Testis (tissue), 3 donors: ENCODE measurements around the gene HHLA2. TPM values are rescaled to one million over a fixed set of nuclear protein-coding genes. Genes with fewer than 3 reads are reported as not detected.

Source experiments
- DNase-seq: peaks from one replicate; pipeline ENCODE4 v3.0.0-alpha.2; 2019
- H3K27ac ChIP-seq, 2 donors: fragments of 200-600 bp; sonication (generic); one replicate each; pipeline ENCODE4 v1.5.1; 2019
- H3K27me3 ChIP-seq: fragments of 200-600 bp; sonication (generic); one replicate; pipeline ENCODE4 v1.5.1; 2019
- H3K36me3 ChIP-seq: fragments of 200-600 bp; sonication (generic); one replicate; pipeline ENCODE4 v1.5.1; 2017; ENCODE audit warnings: low read depth; ENCODE audit errors: missing control alignments
- H3K4me1 ChIP-seq: fragments of 200-600 bp; sonication (generic); one replicate; pipeline ENCODE4 v1.5.1; 2019
- H3K4me3 ChIP-seq, 2 donors: fragments of 200-600 bp; sonication (generic); one replicate each; pipeline ENCODE4 v1.5.1; 2017 to 2019
- H3K9me3 ChIP-seq: fragments of 200-600 bp; sonication (generic); one replicate; pipeline ENCODE4 v1.5.1; 2017
- CTCF ChIP-seq, 3 experiments: fragments of 450-650 bp in 2 of 3; fragments of 200-600 bp in 1 of 3; sonication (generic) in 1 of 3; IDR thresholded peaks; one replicate each; pipeline ENCODE4 v1.5.1; 2016 to 2019; ENCODE audit warnings: antibody characterized with exemption in 3 of 3, mild to moderate bottlenecking in 2 of 3, moderate library complexity in 1 of 3
- POLR2A ChIP-seq: fragments of 450-650 bp; IDR thresholded peaks from one replicate; pipeline ENCODE4 v1.6.1; 2017; ENCODE audit warnings: antibody characterized with exemption, mild to moderate bottlenecking, moderate library complexity
- WGBS, 2 donors: methylation state at CpG; one replicate each; pipeline ENCODE4 v1.1.5; 2018; 5-methylcytosine and 5-hydroxymethylcytosine counted together
- intact Hi-C: fragments of 100-400 bp; cut with DNase I; formaldehyde crosslinking; loops from one replicate; pipeline ENCODE4 v1.15.1; 2023; ENCODE audit warnings: low total_unique reads
- polyA plus RNA-seq: library from polyadenylated mRNA; stranded (reverse); fragments of 350-450 nt; fragmentation: Illumina TruSeq; extraction: RNeasy Lipid Tissue Mini Kit (QIAGEN cat#74804); gene quantifications from one replicate; pipeline ENCODE4 v1.2.3, GENCODE V29; 2014; ENCODE audit warnings: low read depth, low replicate concordance; ENCODE audit not compliant: insufficient read depth
- total RNA-seq, 2 donors: library from RNA; depleted of rRNA; stranded (reverse); fragments of >200 nt; gene quantifications; one replicate each; pipeline ENCODE4 v1.2.3, GENCODE V29; 2016

HHLA2 gene
- total and polyA plus RNA-seq, 3 donors from 2014 or later = 1.5 to 6.7 (median 5.2) TPM

- no peak overlapping the region for H3K4me3 ChIP-seq
- H3K27ac ChIP-seq = no peak overlapping the region
- no peaks in the 10 kb centered on the region for H3K36me3 ChIP-seq
- intact Hi-C loops = no loop called here
- WGBS, 2 donors = 49 to 53% methylated on average over 5 of the region's 5 CpGs
- DNase-seq = no peak
- TF ChIP-seq POLR2A = no peak
- TF ChIP-seq CTCF (IDR thresholded peaks at IDR 0.05) = no peak
- H3K27me3 ChIP-seq = no peaks in the 10 kb centered on the region
- H3K4me1 ChIP-seq = no peaks in the 10 kb centered on the region
- H3K9me3 ChIP-seq = no peaks in the 10 kb centered on the region
Observed at GRCh38 chr3:108311797-108312196, 15.4 kb downstream of the HHLA2 start.

GRCh38 chr3:108312656-108313055 is 16.3 kb downstream of the HHLA2 start:
- no peaks in the 10 kb centered on the region for H3K9me3 ChIP-seq
- TF ChIP-seq POLR2A (no peak), CTCF (IDR thresholded peaks at IDR 0.05) (no peak)
- no peaks in the 10 kb centered on the region for H3K4me1 ChIP-seq
- H3K36me3 ChIP-seq = no peaks in the 10 kb centered on the region
- H3K27me3 ChIP-seq = no peaks in the 10 kb centered on the region
- no peak for DNase-seq
- intact Hi-C loops = no loop called here
- 41 to 57% methylated on average over 1 of the region's 1 CpG for WGBS, 2 donors
- H3K4me3 ChIP-seq = no peak overlapping the region
- H3K27ac ChIP-seq = no peak overlapping the region

GRCh38 chr3:108315767-108316301 is 19.5 kb downstream of the HHLA2 start:
- WGBS, 2 donors = 77 to 80% methylated on average over 2 of the region's 2 CpGs
- no peaks in the 10 kb centered on the region for H3K36me3 ChIP-seq
- H3K27me3 ChIP-seq = no peaks in the 10 kb centered on the region
- no peak overlapping the region for H3K4me3 ChIP-seq
- H3K4me1 ChIP-seq = no peaks in the 10 kb centered on the region
- no peak overlapping the region for H3K27ac ChIP-seq
- intact Hi-C loops = no loop called here
- no peak for DNase-seq
- no peaks in the 10 kb centered on the region for H3K9me3 ChIP-seq
- TF ChIP-seq CTCF (IDR thresholded peaks at IDR 0.05) (no peak), POLR2A (no peak)

GRCh38 chr3:108319428-108320082 is 23.2 kb downstream of the HHLA2 start:
- H3K27ac ChIP-seq = no peak overlapping the region
- no peak for TF ChIP-seq POLR2A
- no peak for TF ChIP-seq CTCF (IDR thresholded peaks at IDR 0.05)
- no peaks in the 10 kb centered on the region for H3K27me3 ChIP-seq
- H3K4me3 ChIP-seq = no peak overlapping the region
- 54 to 59% methylated on average over 6 of the region's 6 CpGs for WGBS, 2 donors
- no peak for DNase-seq
- intact Hi-C loops = no loop called here
- no peaks in the 10 kb centered on the region for H3K36me3 ChIP-seq
- no peaks in the 10 kb centered on the region for H3K4me1 ChIP-seq
- H3K9me3 ChIP-seq = no peaks in the 10 kb centered on the region

- TF ChIP-seq POLR2A = no peak
- TF ChIP-seq CTCF (IDR thresholded peaks at IDR 0.05) = no peak
- WGBS, 2 donors = 83 to 85% methylated on average over 6 of the region's 6 CpGs
- Histone ChIP-seq H3K36me3 (no peaks in the 10 kb centered on the region), H3K27me3 (no peaks in the 10 kb centered on the region), H3K4me3 (no peak overlapping the region), H3K4me1 (no peaks in the 10 kb centered on the region), H3K9me3 (no peaks in the 10 kb centered on the region), H3K27ac (no peak overlapping the region)
- no peak for DNase-seq
- intact Hi-C loops = no loop called here
Observed at GRCh38 chr3:108320746-108321350, 24.5 kb downstream of the HHLA2 start.
